ENCODE results near the gene FGF11.

- TF ChIP-seq, protein P1, sequence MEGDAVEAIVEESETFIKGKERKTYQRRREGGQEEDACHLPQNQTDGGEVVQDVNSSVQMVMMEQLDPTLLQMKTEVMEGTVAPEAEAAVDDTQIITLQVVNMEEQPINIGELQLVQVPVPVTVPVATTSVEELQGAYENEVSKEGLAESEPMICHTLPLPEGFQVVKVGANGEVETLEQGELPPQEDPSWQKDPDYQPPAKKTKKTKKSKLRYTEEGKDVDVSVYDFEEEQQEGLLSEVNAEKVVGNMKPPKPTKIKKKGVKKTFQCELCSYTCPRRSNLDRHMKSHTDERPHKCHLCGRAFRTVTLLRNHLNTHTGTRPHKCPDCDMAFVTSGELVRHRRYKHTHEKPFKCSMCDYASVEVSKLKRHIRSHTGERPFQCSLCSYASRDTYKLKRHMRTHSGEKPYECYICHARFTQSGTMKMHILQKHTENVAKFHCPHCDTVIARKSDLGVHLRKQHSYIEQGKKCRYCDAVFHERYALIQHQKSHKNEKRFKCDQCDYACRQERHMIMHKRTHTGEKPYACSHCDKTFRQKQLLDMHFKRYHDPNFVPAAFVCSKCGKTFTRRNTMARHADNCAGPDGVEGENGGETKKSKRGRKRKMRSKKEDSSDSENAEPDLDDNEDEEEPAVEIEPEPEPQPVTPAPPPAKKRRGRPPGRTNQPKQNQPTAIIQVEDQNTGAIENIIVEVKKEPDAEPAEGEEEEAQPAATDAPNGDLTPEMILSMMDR (conservative IDR thresholded peaks at IDR 0.05 in 1 of 2, IDR thresholded peaks at IDR 0.05 in 1 of 2; ENCODE audit: low read depth in 1 of 2, low read length in 2 of 2), result no peak
- no peak for TF ChIP-seq EZH2 (IDR thresholded peaks at IDR 0.05; ENCODE audit: low read length, missing control alignments)
Measured at GRCh38 chr17:7425316-7425715, 14.0 kb upstream of the FGF11 start, which contains the start of gene SPEM2.
